ENCODE data around the gene IL4.

GRCh38 chr5:132646583-132647266 is 27.1 kb upstream of the IL4 start:
- TF ChIP-seq, protein P1, sequence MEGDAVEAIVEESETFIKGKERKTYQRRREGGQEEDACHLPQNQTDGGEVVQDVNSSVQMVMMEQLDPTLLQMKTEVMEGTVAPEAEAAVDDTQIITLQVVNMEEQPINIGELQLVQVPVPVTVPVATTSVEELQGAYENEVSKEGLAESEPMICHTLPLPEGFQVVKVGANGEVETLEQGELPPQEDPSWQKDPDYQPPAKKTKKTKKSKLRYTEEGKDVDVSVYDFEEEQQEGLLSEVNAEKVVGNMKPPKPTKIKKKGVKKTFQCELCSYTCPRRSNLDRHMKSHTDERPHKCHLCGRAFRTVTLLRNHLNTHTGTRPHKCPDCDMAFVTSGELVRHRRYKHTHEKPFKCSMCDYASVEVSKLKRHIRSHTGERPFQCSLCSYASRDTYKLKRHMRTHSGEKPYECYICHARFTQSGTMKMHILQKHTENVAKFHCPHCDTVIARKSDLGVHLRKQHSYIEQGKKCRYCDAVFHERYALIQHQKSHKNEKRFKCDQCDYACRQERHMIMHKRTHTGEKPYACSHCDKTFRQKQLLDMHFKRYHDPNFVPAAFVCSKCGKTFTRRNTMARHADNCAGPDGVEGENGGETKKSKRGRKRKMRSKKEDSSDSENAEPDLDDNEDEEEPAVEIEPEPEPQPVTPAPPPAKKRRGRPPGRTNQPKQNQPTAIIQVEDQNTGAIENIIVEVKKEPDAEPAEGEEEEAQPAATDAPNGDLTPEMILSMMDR (conservative IDR thresholded peaks at IDR 0.05 in 1 of 2, IDR thresholded peaks at IDR 0.05 in 1 of 2; ENCODE audit: extremely low read depth in 1 of 2, insufficient read depth in 1 of 2, low read depth in 1 of 2, low read length in 2 of 2) = no peak
- TF ChIP-seq EZH2 (IDR thresholded peaks at IDR 0.05; ENCODE audit: borderline replicate concordance, low read length) = no peak

Data from mammary epithelial cell (primary cell).